IMR-90 (cell line): Measurements from ENCODE around the gene ZBTB7B. TPM values are rescaled to one million over a fixed set of nuclear protein-coding genes. Genes with fewer than 3 reads are reported as not detected.
A peak's percentile ranks its signal among the peaks of the same experiment; 100 is the strongest.

Experiments used
- ATAC-seq: fragments of 200-7000 bp; cut with Tn5 transposase; 2 replicates; pipeline ENCODE4 v1.9.1; 2020; ENCODE audit warnings: low read depth, mild to moderate bottlenecking, moderate library complexity
- BruUV-seq: library from RNA; stranded (reverse); fragments of 400-500 nt; replicated peaks from 2 replicates; lab custom pipeline; 2021; lab: Mats Ljungman, UMichigan
- CTCF ChIA-PET: fragments of 300-600 bp; formaldehyde crosslinking; extraction: SDS; loops from one replicate; lab custom pipeline; 2021; ENCODE audit warnings: antibody characterized with exemption; lab: Yijun Ruan, JAX
- POLR2A ChIA-PET: fragments of 300-600 bp; sonication (Branson Sonifier 250); formaldehyde crosslinking; loops from one replicate; lab custom pipeline; 2022; ENCODE audit warnings: antibody characterized with exemption; ENCODE audit not compliant: unreplicated experiment; lab: Charles Lee
- DNase-seq: peaks from one replicate; pipeline ENCODE4 v3.0.0; 2013
- H2AFZ ChIP-seq: replicated peaks from 2 replicates; pipeline ENCODE3; 2013; ENCODE audit warnings: low read length, mild to moderate bottlenecking; ENCODE audit not compliant: poor library complexity
- H2AK5ac ChIP-seq: 2 replicates; pipeline ENCODE4 v1.6.1; 2013; ENCODE audit warnings: low read depth, low read length, inconsistent platforms
- H2AK9ac ChIP-seq: replicated peaks from 2 replicates; pipeline ENCODE3; 2013; ENCODE audit warnings: mild to moderate bottlenecking, low read depth, low read length, moderate library complexity; ENCODE audit not compliant: poor library complexity
- H2BK120ac ChIP-seq: 2 replicates; pipeline ENCODE4 v1.6.1; 2013; ENCODE audit warnings: low read depth, low read length, inconsistent platforms
- H2BK15ac ChIP-seq: 3 replicates; pipeline ENCODE4 v1.6.1; 2013; ENCODE audit warnings: low read depth, low read length, inconsistent platforms
- H2BK20ac ChIP-seq: 2 replicates; pipeline ENCODE4 v1.6.1; 2013; ENCODE audit warnings: low read depth, mild to moderate bottlenecking, inconsistent platforms, low read length, moderate library complexity
- H2BK5ac ChIP-seq: 2 replicates; pipeline ENCODE4 v1.6.1; 2013; ENCODE audit warnings: mild to moderate bottlenecking, low read depth, low read length, inconsistent platforms; ENCODE audit not compliant: poor library complexity, severe bottlenecking
- H3K14ac ChIP-seq: replicated peaks from 2 replicates; pipeline ENCODE4 v1.6.1; 2013; ENCODE audit warnings: low read depth, low read length, inconsistent platforms
- H3K18ac ChIP-seq: 2 replicates; pipeline ENCODE4 v1.6.1; 2013; ENCODE audit warnings: low read depth, low read length, control low read depth
- H3K23ac ChIP-seq: 2 replicates; pipeline ENCODE4 v1.6.1; 2013; ENCODE audit warnings: low read depth, low read length, inconsistent platforms
- H3K27ac ChIP-seq: 2 replicates; pipeline ENCODE4 v1.5.1; 2013; ENCODE audit warnings: mild to moderate bottlenecking, control low read depth, low read length; ENCODE audit not compliant: insufficient read depth
- H3K27me3 ChIP-seq: 2 replicates; pipeline ENCODE4 v1.6.1; 2013; ENCODE audit warnings: low read length; ENCODE audit not compliant: control insufficient read depth, insufficient read depth
- H3K36me3 ChIP-seq: 2 replicates; pipeline ENCODE4 v1.6.1; 2013; ENCODE audit warnings: low read length, mixed read lengths; ENCODE audit not compliant: control insufficient read depth, insufficient read depth
- H3K4ac ChIP-seq: 2 replicates; pipeline ENCODE4 v1.6.1; 2013; ENCODE audit warnings: low read depth, low read length, inconsistent platforms
- H3K4me1 ChIP-seq: 2 replicates; pipeline ENCODE4 v1.6.1; 2013; ENCODE audit warnings: low read length, mixed read lengths; ENCODE audit not compliant: control insufficient read depth, insufficient read depth
- H3K4me2 ChIP-seq: 2 replicates; pipeline ENCODE4 v1.6.1; 2013; ENCODE audit warnings: low read depth, mild to moderate bottlenecking, control low read depth, low read length, moderate library complexity
- H3K4me3 ChIP-seq: 2 replicates; pipeline ENCODE4 v1.5.1; 2013; ENCODE audit warnings: low read depth, mild to moderate bottlenecking, control low read depth, low read length, moderate library complexity; ENCODE audit not compliant: insufficient read depth
- H3K56ac ChIP-seq: 2 replicates; pipeline ENCODE4 v1.6.1; 2013; ENCODE audit warnings: low read length, inconsistent platforms; ENCODE audit not compliant: insufficient read depth; ENCODE audit errors: extremely low read depth
- H3K79me1 ChIP-seq, 2 experiments: 2 replicates each; pipeline ENCODE4 v1.6.1; 2013; ENCODE audit warnings: low read length in 2 of 2, inconsistent platforms in 1 of 2, low read depth in 1 of 2
- H3K9ac ChIP-seq: 2 replicates; pipeline ENCODE4 v1.6.1; 2013; ENCODE audit warnings: low read depth, low read length, control low read depth
- H3K9me1 ChIP-seq: 2 replicates; pipeline ENCODE4 v1.6.1; 2013; ENCODE audit warnings: low read length, inconsistent platforms; ENCODE audit not compliant: insufficient read depth
- H3K9me3 ChIP-seq: 2 replicates; pipeline ENCODE4 v1.6.1; 2013; ENCODE audit warnings: low read length; ENCODE audit not compliant: control insufficient read depth, insufficient read depth
- H4K20me1 ChIP-seq: 2 replicates; pipeline ENCODE4 v1.6.1; 2013; ENCODE audit warnings: low read length, inconsistent platforms; ENCODE audit not compliant: insufficient read depth
- H4K5ac ChIP-seq: 2 replicates; pipeline ENCODE4 v1.6.1; 2013; ENCODE audit warnings: mild to moderate bottlenecking, low read depth, low read length, control low read depth
- H4K8ac ChIP-seq, 2 experiments: 2 replicates each; pipeline ENCODE4 v1.6.1; 2013; ENCODE audit warnings: low read depth in 2 of 2, low read length in 2 of 2, control low read depth in 1 of 2, inconsistent platforms in 1 of 2
- H4K91ac ChIP-seq: 2 replicates; pipeline ENCODE4 v1.6.1; 2013; ENCODE audit warnings: low read depth, low read length, inconsistent platforms; ENCODE audit not compliant: insufficient read depth
- CHD1 ChIP-seq: IDR thresholded peaks from 2 replicates; pipeline ENCODE4 v1.6.1; 2012; ENCODE audit warnings: low read depth, low read length, improper control_type of control experiment
- CTCF ChIP-seq: conservative IDR thresholded peaks from 2 replicates; pipeline ENCODE4 v1.5.1; 2012; ENCODE audit warnings: mild to moderate bottlenecking, low read depth, low read length, improper control_type of control experiment
- FOS ChIP-seq: fragments of 150-350 bp; IDR thresholded peaks from 2 replicates; pipeline ENCODE4 v1.6.1; 2016; ENCODE audit warnings: low read depth, low read length
- MAFK ChIP-seq: IDR thresholded peaks from 2 replicates; pipeline ENCODE4 v1.6.1; 2012; ENCODE audit warnings: low read depth, low read length, improper control_type of control experiment
- RAD21 ChIP-seq: IDR thresholded peaks from 2 replicates; pipeline ENCODE4 v1.6.1; 2012; ENCODE audit warnings: low read length, improper control_type of control experiment
- RFX5 ChIP-seq: IDR thresholded peaks from 2 replicates; pipeline ENCODE4 v1.8.0; 2012; ENCODE audit warnings: low read depth, mild to moderate bottlenecking, low read length, moderate library complexity
- SMC3 ChIP-seq: fragments of 150-350 bp; IDR thresholded peaks from 2 replicates; pipeline ENCODE4 v1.6.1; 2016; ENCODE audit warnings: low read depth, mild to moderate bottlenecking, antibody characterized with exemption, low read length, moderate library complexity
- WGBS, 2 experiments: methylation state at CpG; one replicate each; pipeline versions ENCODE4 v1.1.5 to v1.1.7; 2013; ENCODE audit warnings: missing lambda C conversion rate in 2 of 2; ENCODE audit not compliant: insufficient read length in 1 of 2; ENCODE audit errors: extremely low coverage in 2 of 2; 5-methylcytosine and 5-hydroxymethylcytosine counted together
- dilution Hi-C: fragments of 300-500 bp; cut with HindIII; formaldehyde crosslinking; loops from one replicate; pipeline ENCODE4 v1.14.3; 2018; ENCODE audit warnings: low sequenced_read_pairs; ENCODE audit not compliant: unreplicated experiment
- in situ Hi-C: fragments of 300-500 bp; cut with MboI; formaldehyde crosslinking; loops from 3 replicates; pipeline ENCODE4 v1.14.3; 2019; ENCODE audit warnings: low sequenced_read_pairs, inconsistent platforms, mixed read lengths
- intact Hi-C: fragments of 100-400 bp; cut with micrococcal nuclease; formaldehyde crosslinking; loops from 2 replicates; pipeline ENCODE4 v1.10.0; 2022
- polyA plus RNA-seq, 3 experiments: library from polyadenylated mRNA; depleted of rRNA; stranded (reverse); fragments of >200 nt; gene quantifications; 2 replicates each; pipeline ENCODE4 v1.2.3, GENCODE V29; 2012; ENCODE audit warnings: low replicate concordance in 1 of 3
- total RNA-seq: library from RNA; depleted of rRNA; stranded (reverse); fragments of >200 nt; gene quantifications from 2 replicates; pipeline ENCODE4 v1.2.3, GENCODE V29; 2012
- TF ChIP-seq, protein P1 (sequence below): fragments of 150-350 bp; IDR thresholded peaks from 2 replicates; pipeline ENCODE4 v1.6.1; 2016; ENCODE audit warnings: low read depth, mild to moderate bottlenecking, low read length, moderate library complexity, borderline replicate concordance

ZBTB7B gene
- total and polyA plus RNA-seq, 2 of the 4 experiments (the other 2 are of a cell fraction): 7.7 to 17.4 TPM

GRCh38 chr1:154972213-154972516, 30.4 kb upstream of the ZBTB7B start:
- Histone ChIP-seq H3K9ac (peak overlapping the region; percentile 75), H2AK9ac (peak overlapping the region; percentile 84), H3K27ac (peak overlapping the region; percentile 96), H3K79me1 (peaks cover 10 to 57% of the 10 kb centered on the region in 2 experiments), H4K5ac (peak overlapping the region; percentile 98), H2BK20ac (peak overlapping the region; percentile 95), H4K20me1 (peaks cover 26% of the 10 kb centered on the region), H3K36me3 (peaks cover 13% of the 10 kb centered on the region), H2AK5ac (peak overlapping the region; percentile 89), H3K27me3 (no peaks in the 10 kb centered on the region), H2AFZ (peak overlapping the region; percentile 33), H4K8ac (peak overlapping the region; percentile 92 to 95), H2BK120ac (peak overlapping the region; percentile 95), H3K4me2 (peak overlapping the region; percentile 83), H3K9me3 (no peaks in the 10 kb centered on the region), H3K4ac (peak overlapping the region; percentile 97), H4K91ac (peak overlapping the region; percentile 100), H3K14ac (peak overlapping the region; percentile 94), H3K9me1 (peaks cover 7% of the 10 kb centered on the region), H3K18ac (peak overlapping the region; percentile 96), H2BK15ac (peak overlapping the region; percentile 97; the same call in 2 of the 3 replicates), H3K4me3 (peak overlapping the region; percentile 36; the same call in 1 of the 2 replicates), H3K23ac (peak overlapping the region; percentile 86), H2BK5ac (peak overlapping the region; percentile 97), H3K56ac (peak overlapping the region; percentile 92), H3K4me1 (peaks cover 18% of the 10 kb centered on the region)
- intact Hi-C loops: loop anchor here (1.0 to 10.0 kb wide), 2 partner anchors 29 to 203 kb away; partner anchors contain the start of genes KRTCAP2 and TRIM46
- ChIA-PET CTCF (interaction anchor here (0.6 kb wide), 1 partner anchor 43 kb away, joined by 3 read pairs; no protein-coding TSS in a partner anchor), POLR2A (interaction anchor here (0.7 to 1.9 kb wide), 3 partner anchors 11 to 36 kb away, joined by 4 to 10 read pairs (median 4); partner anchors contain the start of gene PYGO2)
- DNase-seq: no peak
- TF ChIP-seq FOS: no peak
- TF ChIP-seq SMC3: no peak
- TF ChIP-seq RAD21: no peak
- no peak for TF ChIP-seq MAFK
- TF ChIP-seq RFX5: no peak
- TF ChIP-seq CHD1: no peak
- no peak for TF ChIP-seq CTCF
- TF ChIP-seq, protein P1, sequence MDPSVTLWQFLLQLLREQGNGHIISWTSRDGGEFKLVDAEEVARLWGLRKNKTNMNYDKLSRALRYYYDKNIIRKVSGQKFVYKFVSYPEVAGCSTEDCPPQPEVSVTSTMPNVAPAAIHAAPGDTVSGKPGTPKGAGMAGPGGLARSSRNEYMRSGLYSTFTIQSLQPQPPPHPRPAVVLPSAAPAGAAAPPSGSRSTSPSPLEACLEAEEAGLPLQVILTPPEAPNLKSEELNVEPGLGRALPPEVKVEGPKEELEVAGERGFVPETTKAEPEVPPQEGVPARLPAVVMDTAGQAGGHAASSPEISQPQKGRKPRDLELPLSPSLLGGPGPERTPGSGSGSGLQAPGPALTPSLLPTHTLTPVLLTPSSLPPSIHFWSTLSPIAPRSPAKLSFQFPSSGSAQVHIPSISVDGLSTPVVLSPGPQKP: no peak
- WGBS, 2 experiments: no CpG with 5 or more reads among the region's 3 CpGs
- ATAC-seq: no peak
- no TSS peak for BruUV-seq
- dilution Hi-C loops: no loop called here
- in situ Hi-C loops: no loop called here
